ENCODE data around the gene PCSK6.

DNA sequence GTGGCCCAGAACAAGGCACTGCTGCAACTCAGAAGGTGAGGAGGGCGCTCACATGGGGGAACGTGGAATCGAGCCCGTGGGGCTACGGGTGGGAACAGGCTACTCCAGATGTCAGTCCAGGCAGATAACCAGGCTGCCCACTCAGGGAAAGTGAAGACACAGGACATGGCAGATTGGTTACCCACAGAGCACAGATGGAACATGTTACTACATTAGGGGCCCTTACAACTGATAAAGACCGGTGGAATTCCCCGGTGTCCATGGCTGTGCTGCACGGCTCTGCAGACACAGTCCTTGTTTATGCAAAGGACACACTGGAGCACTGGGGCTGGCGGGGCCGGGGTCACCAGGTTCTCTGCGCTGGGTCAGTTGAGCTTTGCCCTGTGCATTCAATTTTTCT lies 36.9 kb downstream of the PCSK6 start:
- TF ChIP-seq CTCF (IDR thresholded peaks at IDR 0.05) (no peak), POLR2A (IDR thresholded peaks at IDR 0.05) (no peak), EP300 (IDR thresholded peaks at IDR 0.05) (no peak)
